Myocyte (in vitro differentiated cells): ENCODE results near the gene SCARB1. TPM values are rescaled to one million over a fixed set of nuclear protein-coding genes. Genes with fewer than 3 reads are reported as not detected.

Source experiments
- DNase-seq: peaks from one replicate; pipeline ENCODE4 v3.0.0-alpha.2; 2012; ENCODE audit warnings: low read depth
- total RNA-seq: library from RNA; depleted of rRNA; stranded (reverse); fragments of >200 nt; gene quantifications from 2 replicates; pipeline ENCODE4 v1.2.3, GENCODE V29; 2014

Gene SCARB1
- total RNA-seq, 1 donor from 2014 or later = 8.1 TPM

- no peak for DNase-seq
Measured at GRCh38 chr12:124778411-124778810, 85.3 kb downstream of the SCARB1 start.

GRCh38 chr12:124777399-124778372, 86.0 kb downstream of the SCARB1 start:
- DNase-seq = no peak

GRCh38 chr12:124776125-124776513, 87.5 kb downstream of the SCARB1 start:
- DNase-seq = no peak

- DNase-seq = peak; percentile 88
Measured at GRCh38 chr12:124774462-124775167, 89.0 kb downstream of the SCARB1 start.

GRCh38 chr12:124774054-124774461, 89.6 kb downstream of the SCARB1 start:
- DNase-seq = no peak

- DNase-seq = no peak
Measured at GRCh38 chr12:124772289-124773170, 91.1 kb downstream of the SCARB1 start.

GRCh38 chr12:124771462-124772288, 92.0 kb downstream of the SCARB1 start:
- peak; percentile 77 for DNase-seq

GRCh38 chr12:124770728-124771127, 92.9 kb downstream of the SCARB1 start:
- DNase-seq = no peak

GRCh38 chr12:124769881-124770512, 93.7 kb downstream of the SCARB1 start:
- DNase-seq = no peak

- no peak for DNase-seq
Measured at GRCh38 chr12:124769163-124769530, 94.5 kb downstream of the SCARB1 start.

GRCh38 chr12:124768452-124769162, 95.1 kb downstream of the SCARB1 start:
- peak; percentile 89 for DNase-seq

GRCh38 chr12:124767066-124767821, 96.4 kb downstream of the SCARB1 start:
- peak; percentile 80 for DNase-seq

- DNase-seq = no peak
Measured at GRCh38 chr12:124766727-124767065, 97.0 kb downstream of the SCARB1 start.

GRCh38 chr12:124765581-124766489, 97.8 kb downstream of the SCARB1 start:
- DNase-seq = peak; percentile 87

- peak; percentile 100 for DNase-seq
Measured at GRCh38 chr12:124764870-124765580, 98.6 kb downstream of the SCARB1 start.

GRCh38 chr12:124764451-124764850, 99.2 kb downstream of the SCARB1 start:
- DNase-seq = peak; percentile 95

- no peak for DNase-seq
Measured at GRCh38 chr12:124763594-124763979, 100.1 kb downstream of the SCARB1 start.
